ENCODE measurements around the gene MEIOSIN.

MEIOSIN gene

DNA sequence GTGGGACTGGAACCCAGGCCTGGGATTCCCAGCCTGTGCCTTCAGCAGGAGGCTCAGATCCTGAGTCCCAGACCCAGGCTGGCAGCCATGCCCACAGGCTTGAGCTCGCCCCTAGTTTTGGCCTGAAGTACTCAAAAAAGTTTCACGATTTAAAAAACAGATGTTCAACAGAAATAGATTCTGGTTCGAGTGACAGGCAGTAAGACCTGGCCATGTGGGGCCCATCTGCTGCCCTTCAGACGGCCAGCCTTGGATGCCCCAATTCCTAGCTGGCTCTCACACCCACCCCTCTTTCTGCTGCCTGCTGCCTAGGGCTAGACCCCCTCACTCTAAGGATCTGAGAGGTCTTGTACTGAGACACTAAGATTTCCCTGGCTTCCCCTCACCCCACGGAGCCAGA is 51.9 kb downstream of the MEIOSIN start:
- Histone ChIP-seq H3K27ac (ENCODE audit: low read length) (no peak overlapping the region), H3K4me3 (ENCODE audit: low read length) (no peak overlapping the region), H3K27me3 (ENCODE audit: control insufficient read depth, insufficient read depth, low read length) (peaks cover 5% of the 10 kb centered on the region), H3K36me3 (ENCODE audit: control insufficient read depth, low read depth, low read length) (peaks cover 36% of the 10 kb centered on the region), H3K4me1 (ENCODE audit: control insufficient read depth, low read depth, low read length) (peaks cover 4% of the 10 kb centered on the region), H3K9ac (ENCODE audit: low read length) (no peak overlapping the region), H3K9me3 (ENCODE audit: control insufficient read depth, low read depth, low read length) (no peaks in the 10 kb centered on the region)

DNA sequence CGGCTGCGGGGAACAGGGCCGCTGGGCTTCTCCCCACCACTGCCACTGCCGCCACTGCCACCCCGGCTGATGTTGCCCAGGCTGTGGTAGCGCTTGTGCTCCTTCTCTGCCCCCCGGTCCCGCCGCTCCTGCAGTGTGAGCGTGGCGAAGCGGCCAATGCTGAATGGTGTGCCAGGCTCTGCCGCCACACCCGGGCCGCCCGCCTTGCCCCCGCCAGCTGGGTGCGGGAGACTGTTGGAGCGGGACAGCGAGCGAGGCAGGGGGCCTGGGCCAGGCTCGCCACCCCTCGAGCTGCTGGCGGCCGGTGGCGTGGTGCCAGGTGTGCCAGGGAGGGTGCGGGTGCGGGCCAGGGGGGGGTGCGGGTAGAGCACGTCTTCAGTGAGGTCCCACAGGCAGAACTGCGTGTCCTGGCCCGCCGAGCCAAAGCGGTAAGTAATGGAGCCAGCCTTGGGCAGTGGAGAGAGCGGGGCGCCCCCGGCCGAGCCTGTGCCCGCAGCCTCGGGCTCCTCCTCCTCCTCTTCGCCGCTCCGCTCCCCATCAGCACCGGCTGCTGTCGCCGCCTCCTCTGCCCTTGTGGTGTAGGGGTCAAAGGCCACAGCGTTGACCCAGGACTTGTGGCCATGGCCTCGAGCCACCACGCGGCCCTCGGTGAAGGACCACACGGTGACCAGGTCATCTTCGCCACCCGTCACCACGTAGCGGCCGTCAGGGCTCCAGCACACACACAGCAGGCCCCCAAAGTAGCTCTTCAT is 52.7 kb downstream of the MEIOSIN start:
- H3K4me3 ChIP-seq (ENCODE audit: low read length), result no peak overlapping the region
- no peaks in the 10 kb centered on the region for H3K4me1 ChIP-seq (ENCODE audit: control insufficient read depth, low read depth, low read length)
- no peaks in the 10 kb centered on the region for H3K9me3 ChIP-seq (ENCODE audit: control insufficient read depth, low read depth, low read length)
- H3K27me3 ChIP-seq (ENCODE audit: control insufficient read depth, insufficient read depth, low read length), result no peaks in the 10 kb centered on the region
- no peak overlapping the region for H3K27ac ChIP-seq (ENCODE audit: low read length)
- no peak overlapping the region for H3K9ac ChIP-seq (ENCODE audit: low read length)
- peaks cover 41% of the 10 kb centered on the region for H3K36me3 ChIP-seq (ENCODE audit: control insufficient read depth, low read depth, low read length)

DNA sequence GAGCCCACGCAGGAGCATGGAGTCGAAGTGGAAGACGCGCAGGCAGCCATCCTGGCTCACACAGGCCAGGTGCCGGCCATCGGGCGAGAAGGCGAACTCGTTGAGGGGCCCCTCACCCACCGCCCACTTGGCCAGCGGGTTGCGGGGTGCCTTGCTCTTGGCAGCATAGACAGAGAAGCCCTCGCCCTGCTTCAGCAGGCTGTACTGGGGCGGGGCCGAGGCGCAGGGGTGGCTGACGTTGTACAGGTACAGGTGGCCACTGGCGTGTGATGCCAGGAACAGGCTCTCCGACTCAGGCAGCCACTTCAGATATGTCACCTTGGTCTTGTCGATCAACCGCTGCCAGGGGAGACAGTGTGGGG is 53.3 kb downstream of the MEIOSIN start:
- no peaks in the 10 kb centered on the region for H3K27me3 ChIP-seq (ENCODE audit: control insufficient read depth, insufficient read depth, low read length)
- H3K4me3 ChIP-seq (ENCODE audit: low read length), result no peak overlapping the region
- peaks cover 41% of the 10 kb centered on the region for H3K36me3 ChIP-seq (ENCODE audit: control insufficient read depth, low read depth, low read length)
- H3K9me3 ChIP-seq (ENCODE audit: control insufficient read depth, low read depth, low read length), result no peaks in the 10 kb centered on the region
- H3K4me1 ChIP-seq (ENCODE audit: control insufficient read depth, low read depth, low read length), result no peaks in the 10 kb centered on the region
- H3K9ac ChIP-seq (ENCODE audit: low read length), result no peak overlapping the region
- H3K27ac ChIP-seq (ENCODE audit: low read length), result no peak overlapping the region

DNA sequence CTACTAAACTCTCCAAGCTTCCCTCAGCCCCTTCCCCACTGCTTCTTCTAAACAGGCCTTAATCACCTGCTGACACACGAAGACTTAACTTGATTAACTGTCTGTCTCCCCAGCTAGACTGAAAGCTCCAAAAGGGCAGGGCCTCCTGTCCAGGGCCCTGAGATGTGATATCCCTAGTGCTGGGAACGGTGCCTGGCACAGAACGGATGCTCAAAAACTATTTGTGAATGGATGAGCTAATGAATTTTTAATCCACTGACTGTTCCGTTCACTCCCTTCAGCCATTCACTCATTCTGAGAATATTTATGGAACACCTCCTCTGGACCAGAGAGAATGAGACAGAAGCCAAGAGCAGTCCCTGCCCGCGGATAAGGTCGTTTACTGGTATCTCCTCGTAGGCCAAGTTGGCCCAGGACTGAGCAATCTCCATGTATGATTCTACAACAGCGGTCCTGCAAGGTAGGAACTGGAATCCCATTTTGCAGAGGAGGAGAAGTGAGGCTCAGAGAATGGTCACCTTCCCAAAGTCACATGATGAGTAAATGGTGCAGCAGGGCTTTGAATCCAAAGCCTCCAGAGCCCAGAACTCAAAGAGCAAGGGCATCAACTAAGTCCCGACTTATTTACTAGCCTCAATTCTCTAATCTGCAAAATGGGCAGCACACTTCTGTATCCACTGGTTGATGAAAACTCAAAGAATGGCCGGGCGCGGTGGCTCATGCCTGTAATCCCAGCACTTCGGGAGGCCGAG is 56.0 kb downstream of the MEIOSIN start:
- H3K36me3 ChIP-seq (ENCODE audit: control insufficient read depth, low read depth, low read length), result peaks cover 41% of the 10 kb centered on the region

DNA sequence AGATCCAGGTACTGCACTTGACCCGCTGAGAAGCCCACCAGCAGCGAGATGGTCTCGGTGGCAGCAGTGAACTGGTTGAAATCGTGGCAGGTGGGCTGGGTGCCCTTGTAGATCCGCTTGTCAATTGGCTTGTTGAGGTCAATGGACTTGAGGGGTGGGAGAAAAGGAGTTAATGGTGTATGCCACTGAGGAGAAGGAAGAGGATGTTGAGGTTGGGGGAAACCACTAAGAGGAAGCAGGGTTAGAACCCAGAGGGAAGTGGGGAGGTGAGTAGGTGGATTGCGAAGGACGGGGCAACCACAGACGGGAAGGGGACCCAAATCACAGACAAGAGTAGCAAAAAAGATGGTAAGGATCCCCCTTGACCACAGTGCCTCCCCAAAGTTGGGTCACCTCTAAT is 57.7 kb downstream of the MEIOSIN start:
- Histone ChIP-seq H3K9me3 (ENCODE audit: control insufficient read depth, low read depth, low read length) (no peaks in the 10 kb centered on the region), H3K27me3 (ENCODE audit: control insufficient read depth, insufficient read depth, low read length) (no peaks in the 10 kb centered on the region), H3K36me3 (ENCODE audit: control insufficient read depth, low read depth, low read length) (peaks cover 38% of the 10 kb centered on the region), H3K4me1 (ENCODE audit: control insufficient read depth, low read depth, low read length) (peaks cover 9% of the 10 kb centered on the region), H3K9ac (ENCODE audit: low read length) (no peak overlapping the region), H3K4me3 (ENCODE audit: low read length) (peak overlapping the region; percentile 88), H3K27ac (ENCODE audit: low read length) (no peak overlapping the region)

More for the DNA sequence above, 56.0 kb downstream of the MEIOSIN start:
- no peak overlapping the region for H3K4me3 ChIP-seq (ENCODE audit: low read length)
- peaks cover 9% of the 10 kb centered on the region for H3K4me1 ChIP-seq (ENCODE audit: control insufficient read depth, low read depth, low read length)
- no peak overlapping the region for H3K9ac ChIP-seq (ENCODE audit: low read length)
- no peak overlapping the region for H3K27ac ChIP-seq (ENCODE audit: low read length)
- no peaks in the 10 kb centered on the region for H3K9me3 ChIP-seq (ENCODE audit: control insufficient read depth, low read depth, low read length)
- no peaks in the 10 kb centered on the region for H3K27me3 ChIP-seq (ENCODE audit: control insufficient read depth, insufficient read depth, low read length)

DNA sequence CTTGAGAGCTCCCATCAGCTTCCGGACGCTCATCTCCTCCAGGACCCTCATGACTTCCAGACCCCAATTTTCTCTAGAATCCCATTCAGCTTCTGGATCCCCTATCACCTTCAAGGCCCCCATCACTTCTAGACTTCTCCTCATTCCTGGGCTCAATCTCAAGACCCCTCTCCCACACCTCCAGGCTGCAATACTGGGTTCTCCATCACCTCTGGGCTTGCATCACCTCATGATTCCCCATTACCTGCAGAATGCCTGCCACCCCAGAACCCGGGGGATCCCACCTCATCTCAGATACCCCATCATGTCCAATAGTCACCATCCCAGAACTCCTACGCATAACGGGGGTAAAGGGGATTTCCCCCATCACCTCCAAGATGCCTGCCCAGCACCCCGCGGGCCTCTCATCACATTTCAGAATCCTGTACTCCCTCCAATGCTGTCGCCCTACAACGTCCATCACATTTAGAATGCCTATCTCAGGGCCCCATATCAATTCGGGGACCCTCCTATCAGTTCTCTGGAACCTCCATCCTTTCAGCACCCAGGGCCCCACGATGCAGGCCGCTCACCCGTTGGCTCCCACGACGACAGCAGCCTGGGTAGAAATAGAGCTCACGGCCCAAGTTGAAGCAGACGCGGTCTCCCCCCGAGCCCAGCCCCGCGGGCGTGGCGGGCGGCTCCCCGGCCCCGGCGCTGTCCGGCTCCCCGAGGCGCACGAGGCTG is 58.7 kb downstream of the MEIOSIN start:
- Histone ChIP-seq H3K4me3 (ENCODE audit: low read length) (peak overlapping the region; percentile 88), H3K9me3 (ENCODE audit: control insufficient read depth, low read depth, low read length) (no peaks in the 10 kb centered on the region), H3K27ac (ENCODE audit: low read length) (no peak overlapping the region), H3K9ac (ENCODE audit: low read length) (peak overlapping the region; percentile 68), H3K36me3 (ENCODE audit: control insufficient read depth, low read depth, low read length) (peaks cover 29% of the 10 kb centered on the region), H3K4me1 (ENCODE audit: control insufficient read depth, low read depth, low read length) (peaks cover 9% of the 10 kb centered on the region), H3K27me3 (ENCODE audit: control insufficient read depth, insufficient read depth, low read length) (no peaks in the 10 kb centered on the region)

DNA sequence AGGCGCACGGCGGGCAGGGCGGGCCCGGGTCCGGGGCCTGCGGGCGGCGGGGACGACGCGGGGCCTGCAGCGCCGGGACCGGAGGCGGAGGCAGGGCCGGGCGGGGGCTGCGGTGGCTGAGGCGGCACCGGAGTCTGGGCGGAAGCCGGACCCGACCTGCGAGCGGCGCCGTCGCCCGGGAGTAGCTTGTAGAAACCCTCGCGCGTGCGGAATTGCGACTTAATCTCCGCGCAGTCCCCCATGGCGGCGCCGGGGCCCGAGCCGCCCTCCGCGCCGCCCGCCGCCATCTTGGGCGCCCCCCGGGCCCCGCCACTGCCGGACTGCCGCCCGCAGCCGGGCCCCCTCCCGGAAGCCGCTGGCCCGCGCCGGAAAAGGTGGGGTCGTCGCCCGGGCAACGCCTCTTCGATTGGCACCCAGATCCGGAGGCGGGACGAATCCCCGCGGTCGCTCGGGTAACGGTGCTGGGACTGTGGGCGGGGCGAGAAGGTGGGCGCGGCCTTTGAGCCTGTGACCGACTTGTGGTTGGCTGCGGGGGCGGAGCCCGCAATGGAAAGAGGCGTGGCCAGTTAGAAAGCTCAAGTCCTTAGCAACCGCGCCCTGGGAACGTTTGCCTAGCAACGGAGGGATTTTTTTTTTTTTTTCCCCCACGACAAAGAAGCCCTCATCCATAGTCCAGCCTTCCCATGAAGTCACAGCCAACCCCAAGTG is 59.4 kb downstream of the MEIOSIN start, which contains the start of gene DMWD:
Gene DMWD (minus strand): TSS at position 376 of the 708 bp plus-strand sequence. CDS start 89 bp downstream, at position 287.
- Histone ChIP-seq H3K4me1 (ENCODE audit: control insufficient read depth, low read depth, low read length) (peaks cover 9% of the 10 kb centered on the region), H3K36me3 (ENCODE audit: control insufficient read depth, low read depth, low read length) (peaks cover 22% of the 10 kb centered on the region), H3K9ac (ENCODE audit: low read length) (peak within 1 kb of the TSS; percentile 68), H3K27me3 (ENCODE audit: control insufficient read depth, insufficient read depth, low read length) (no peaks in the 10 kb centered on the region), H3K9me3 (ENCODE audit: control insufficient read depth, low read depth, low read length) (no peaks in the 10 kb centered on the region), H3K4me3 (ENCODE audit: low read length) (peak within 1 kb of the TSS; percentile 88), H3K27ac (ENCODE audit: low read length) (peak within 1 kb of the TSS; percentile 14)

DNA sequence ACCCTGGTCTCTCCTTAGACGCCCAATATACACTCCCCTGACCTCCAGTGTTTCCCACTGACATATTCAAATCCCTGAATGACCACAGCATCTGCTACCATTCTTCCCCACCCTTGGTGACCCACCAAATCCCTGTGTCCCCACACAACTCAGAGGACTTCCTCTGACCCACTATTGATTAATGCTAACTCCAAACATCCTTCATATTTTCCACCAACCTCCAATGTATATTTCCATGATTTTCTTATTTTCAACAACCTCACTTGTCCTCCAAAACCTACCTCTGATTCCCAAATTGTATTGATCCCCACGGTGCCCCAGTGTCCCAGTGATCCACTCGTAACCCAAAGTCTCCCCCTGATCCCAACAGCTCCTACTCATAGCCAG is 59.9 kb downstream of the MEIOSIN start:
- H3K27me3 ChIP-seq (ENCODE audit: control insufficient read depth, insufficient read depth, low read length), result no peaks in the 10 kb centered on the region
- no peaks in the 10 kb centered on the region for H3K9me3 ChIP-seq (ENCODE audit: control insufficient read depth, low read depth, low read length)
- no peak overlapping the region for H3K9ac ChIP-seq (ENCODE audit: low read length)
- peak overlapping the region; percentile 11 for H3K4me3 ChIP-seq (ENCODE audit: low read length)
- peaks cover 9% of the 10 kb centered on the region for H3K4me1 ChIP-seq (ENCODE audit: control insufficient read depth, low read depth, low read length)
- H3K27ac ChIP-seq (ENCODE audit: low read length), result peak overlapping the region; percentile 14
- peaks cover 19% of the 10 kb centered on the region for H3K36me3 ChIP-seq (ENCODE audit: control insufficient read depth, low read depth, low read length)

DNA sequence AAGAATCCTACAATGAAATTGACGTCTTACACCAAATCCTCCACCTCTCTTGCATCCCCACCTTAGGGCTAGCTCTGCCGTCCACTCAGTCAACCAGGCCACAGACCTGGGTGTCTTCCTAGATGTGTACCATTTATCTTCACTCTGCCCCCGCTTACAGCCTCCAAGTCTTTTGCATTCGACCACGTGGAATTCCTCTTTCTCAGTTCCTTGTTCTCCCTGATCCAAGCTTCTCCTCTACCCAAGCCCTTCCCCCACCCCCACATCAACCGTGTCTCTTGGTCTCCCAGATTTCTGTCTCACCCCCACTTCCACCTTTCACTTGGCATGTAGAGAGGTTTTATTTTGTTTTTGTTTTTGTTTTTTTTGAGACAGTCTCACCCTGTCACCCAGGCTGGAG is 60.6 kb downstream of the MEIOSIN start:
- Histone ChIP-seq H3K4me3 (ENCODE audit: low read length) (no peak overlapping the region), H3K27ac (ENCODE audit: low read length) (no peak overlapping the region), H3K36me3 (ENCODE audit: control insufficient read depth, low read depth, low read length) (peaks cover 12% of the 10 kb centered on the region), H3K27me3 (ENCODE audit: control insufficient read depth, insufficient read depth, low read length) (no peaks in the 10 kb centered on the region), H3K4me1 (ENCODE audit: control insufficient read depth, low read depth, low read length) (peaks cover 9% of the 10 kb centered on the region), H3K9me3 (ENCODE audit: control insufficient read depth, low read depth, low read length) (no peaks in the 10 kb centered on the region), H3K9ac (ENCODE audit: low read length) (no peak overlapping the region)

DNA sequence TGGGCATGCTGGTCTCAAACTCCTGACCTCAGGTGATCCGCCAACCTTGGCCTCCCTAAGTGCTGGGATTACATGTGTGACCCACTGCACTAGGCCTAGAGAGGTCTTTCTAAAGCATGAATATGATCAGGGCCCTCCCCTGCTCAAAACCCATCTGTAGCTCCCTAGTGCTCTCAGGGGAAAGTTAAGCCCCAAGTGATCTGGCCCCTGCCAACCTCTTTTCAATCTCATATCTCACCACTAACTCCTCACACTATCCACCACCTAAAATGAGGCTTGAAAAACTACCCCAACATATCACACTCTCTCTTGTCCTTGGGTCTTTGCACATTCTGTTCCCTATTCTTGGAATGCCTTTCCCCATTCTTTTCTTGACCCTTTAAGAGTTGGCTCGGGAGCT is 61.4 kb downstream of the MEIOSIN start:
- H3K27me3 ChIP-seq (ENCODE audit: control insufficient read depth, insufficient read depth, low read length), result peaks cover 3% of the 10 kb centered on the region
- H3K4me1 ChIP-seq (ENCODE audit: control insufficient read depth, low read depth, low read length), result peaks cover 9% of the 10 kb centered on the region
- H3K27ac ChIP-seq (ENCODE audit: low read length), result no peak overlapping the region
- no peaks in the 10 kb centered on the region for H3K9me3 ChIP-seq (ENCODE audit: control insufficient read depth, low read depth, low read length)
- H3K9ac ChIP-seq (ENCODE audit: low read length), result no peak overlapping the region
- H3K36me3 ChIP-seq (ENCODE audit: control insufficient read depth, low read depth, low read length), result peaks cover 5% of the 10 kb centered on the region
- H3K4me3 ChIP-seq (ENCODE audit: low read length), result no peak overlapping the region

DNA sequence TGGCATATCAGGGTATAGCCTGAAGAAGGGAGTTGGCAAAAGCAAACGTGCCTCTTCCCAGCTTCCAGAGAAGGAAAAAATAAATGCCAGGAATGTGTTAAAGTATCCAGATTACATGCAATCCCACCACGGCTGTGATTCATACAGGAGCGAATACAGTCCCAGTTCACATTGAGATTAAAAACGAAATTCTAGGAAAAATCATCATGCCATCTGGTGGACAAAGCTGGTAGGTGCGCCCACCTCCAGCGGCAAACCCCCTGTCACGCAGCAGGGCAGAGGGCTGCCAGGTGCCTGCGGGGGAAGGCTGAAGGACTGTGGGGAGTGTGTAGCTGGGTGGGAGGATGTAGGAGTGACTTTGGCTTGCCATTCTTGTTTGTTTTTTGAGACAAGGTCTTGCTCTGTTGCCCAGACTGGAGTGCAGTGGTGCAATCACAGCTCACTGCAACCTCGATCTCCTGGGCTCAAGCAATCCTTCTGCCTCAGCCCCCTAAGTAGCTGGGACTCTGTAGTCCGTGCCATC is 65.8 kb downstream of the MEIOSIN start:
- no peak overlapping the region for H3K4me3 ChIP-seq (ENCODE audit: low read length)
- H3K4me1 ChIP-seq (ENCODE audit: control insufficient read depth, low read depth, low read length), result no peaks in the 10 kb centered on the region
- no peaks in the 10 kb centered on the region for H3K9me3 ChIP-seq (ENCODE audit: control insufficient read depth, low read depth, low read length)
- no peak overlapping the region for H3K9ac ChIP-seq (ENCODE audit: low read length)
- no peaks in the 10 kb centered on the region for H3K36me3 ChIP-seq (ENCODE audit: control insufficient read depth, low read depth, low read length)
- peaks cover 3% of the 10 kb centered on the region for H3K27me3 ChIP-seq (ENCODE audit: control insufficient read depth, insufficient read depth, low read length)
- H3K27ac ChIP-seq (ENCODE audit: low read length), result no peak overlapping the region
